GM12878 (cell line): ENCODE results near the gene MB. TPM values are rescaled to one million over a fixed set of nuclear protein-coding genes. Genes with fewer than 3 reads are reported as not detected.

Experiments
- BCL11A ChIP-seq: IDR thresholded peaks from 2 replicates; pipeline ENCODE4 v1.6.1; 2011; ENCODE audit warnings: low read depth, low read length
- KAT2A ChIP-seq: conservative IDR thresholded peaks from 2 replicates; pipeline ENCODE4 v1.6.1; 2011; ENCODE audit warnings: low read depth, low read length; ENCODE audit not compliant: control insufficient read depth
- MEF2B ChIP-seq: fragments of 450-650 bp; IDR thresholded peaks from 2 replicates; pipeline ENCODE4 v1.6.1; 2018; ENCODE audit warnings: mild to moderate bottlenecking, moderate library complexity; ENCODE audit not compliant: partially characterized antibody, poor library complexity, severe bottlenecking
- MXI1 ChIP-seq: fragments of 150-350 bp; IDR thresholded peaks from 2 replicates; pipeline ENCODE4 v1.6.1; 2011; ENCODE audit warnings: low read depth, mild to moderate bottlenecking, inconsistent platforms, low read length, improper control_type of control experiment
- POU2F2 ChIP-seq: IDR thresholded peaks from 3 replicates; pipeline ENCODE4 v1.6.1; 2011; ENCODE audit warnings: low read depth, mild to moderate bottlenecking, low read length, borderline replicate concordance
- SUPT20H ChIP-seq: IDR thresholded peaks from 2 replicates; pipeline ENCODE4 v1.6.1; 2011; ENCODE audit warnings: low read depth, mild to moderate bottlenecking, low read length, moderate library complexity, borderline replicate concordance; ENCODE audit not compliant: control insufficient read depth
- TCF3 ChIP-seq: IDR thresholded peaks from 2 replicates; pipeline ENCODE4 v1.6.1; 2012; ENCODE audit warnings: low read depth, mild to moderate bottlenecking, low read length, borderline replicate concordance; ENCODE audit not compliant: insufficient read depth
- ZNF217 ChIP-seq: fragments of 450-650 bp; IDR thresholded peaks from 2 replicates; pipeline ENCODE4 v1.6.1; 2017; ENCODE audit warnings: antibody characterized with exemption, mild to moderate bottlenecking
- polyA plus RNA-seq, 11 experiments: library from polyadenylated mRNA; depleted of rRNA in 4 of 11; unstranded in 6 of 11; stranded (reverse) in 5 of 11; fragments of >200 nt; fragmentation: Nextera tagmentation in 4 of 11; fragmentation: Illumina TruSeq in 1 of 11; extraction: Ambion mirVana in 4 of 11; extraction: Trizol in 1 of 11; gene quantifications; 1 replicate in 1 of 11; 2 replicates in 10 of 11; pipeline versions ENCODE4 v1.2.1 to v1.2.3, GENCODE V29; 2011 to 2016; ENCODE audit warnings: inconsistent platforms in 2 of 11, missing spikeins in 2 of 11, low read depth in 1 of 11
- total RNA-seq, 4 experiments: library from RNA; depleted of rRNA in 3 of 4; stranded (reverse); fragments of >200 nt in 3 of 4; fragmentation: Illumina TruSeq in 1 of 4; extraction: Trizol in 1 of 4; gene quantifications; 2 replicates each; pipeline versions ENCODE4 v1.2.1 to v1.2.3, GENCODE V29; 2013 to 2021
- TF ChIP-seq, protein P1 (sequence below): fragments of 450-650 bp; formaldehyde crosslinking; IDR thresholded peaks from 2 replicates; pipeline ENCODE4 v1.4.0; 2020; ENCODE audit warnings: mild to moderate bottlenecking, moderate library complexity
- TF ChIP-seq, protein P2 (sequence below): fragments of 450-650 bp; IDR thresholded peaks from 2 replicates; pipeline ENCODE4 v1.6.1; 2017; ENCODE audit warnings: antibody characterized with exemption, mild to moderate bottlenecking, moderate library complexity
- TF ChIP-seq, protein P3 (sequence below): fragments of 150-350 bp; IDR thresholded peaks from 2 replicates; pipeline ENCODE4 v1.6.1; 2014; ENCODE audit warnings: mild to moderate bottlenecking, low read depth, low read length
- TF ChIP-seq, protein P4 (sequence below): fragments of 450-650 bp; IDR thresholded peaks from 2 replicates; pipeline ENCODE4 v1.6.1; 2017; ENCODE audit warnings: low read depth, mild to moderate bottlenecking, moderate library complexity
- TF ChIP-seq, protein P5 (sequence below): fragments of 450-650 bp; IDR thresholded peaks from 2 replicates; pipeline ENCODE4 v1.6.1; 2017; ENCODE audit warnings: mild to moderate bottlenecking

MB gene
- total and polyA plus RNA-seq, 10 of the 15 experiments (the other 5 are each of a cell fraction or from before 2014, with no cell fraction given), result 0.09 to 0.41 (median 0.23) TPM; not detected in 3

DNA sequence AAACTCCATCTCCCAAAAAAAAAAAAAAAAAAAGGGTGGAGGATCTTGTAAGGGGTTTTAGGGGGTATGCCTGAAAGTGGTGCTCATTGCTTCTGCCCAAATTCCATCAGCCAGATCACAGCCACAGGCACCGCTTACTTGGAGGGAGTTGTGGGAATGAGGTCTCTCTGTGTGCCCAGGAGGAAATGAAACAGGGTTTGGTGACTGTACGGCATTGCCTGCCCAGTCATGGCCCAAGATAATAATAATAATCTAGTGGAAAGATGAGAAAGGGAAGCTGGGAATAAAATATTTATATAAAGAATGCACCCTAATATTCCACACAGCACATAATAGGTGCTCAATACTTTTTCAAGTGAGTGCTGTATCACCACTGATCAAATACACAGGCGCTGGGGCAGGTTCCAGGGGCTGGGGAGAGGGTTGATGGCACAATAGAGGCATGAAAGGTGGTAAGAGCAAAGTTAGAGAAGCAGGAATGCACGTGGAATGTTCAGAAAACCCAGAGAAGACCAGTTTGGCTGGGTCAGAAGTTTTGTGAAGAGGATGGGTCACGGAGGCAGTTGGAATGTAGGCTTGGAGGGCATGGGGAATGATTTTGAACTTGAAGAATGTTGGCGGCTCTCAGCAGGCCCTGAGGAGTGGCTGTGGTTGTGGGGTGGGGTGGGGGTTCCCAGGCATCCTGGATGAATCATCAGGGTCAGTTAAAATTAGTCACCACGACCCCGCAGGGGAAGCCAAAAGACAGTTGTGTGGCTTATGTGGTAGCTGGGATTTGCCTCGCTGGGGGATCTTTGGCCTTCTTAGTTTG, 12.5 kb upstream of the MB start (continued):
- TF ChIP-seq, protein P1, sequence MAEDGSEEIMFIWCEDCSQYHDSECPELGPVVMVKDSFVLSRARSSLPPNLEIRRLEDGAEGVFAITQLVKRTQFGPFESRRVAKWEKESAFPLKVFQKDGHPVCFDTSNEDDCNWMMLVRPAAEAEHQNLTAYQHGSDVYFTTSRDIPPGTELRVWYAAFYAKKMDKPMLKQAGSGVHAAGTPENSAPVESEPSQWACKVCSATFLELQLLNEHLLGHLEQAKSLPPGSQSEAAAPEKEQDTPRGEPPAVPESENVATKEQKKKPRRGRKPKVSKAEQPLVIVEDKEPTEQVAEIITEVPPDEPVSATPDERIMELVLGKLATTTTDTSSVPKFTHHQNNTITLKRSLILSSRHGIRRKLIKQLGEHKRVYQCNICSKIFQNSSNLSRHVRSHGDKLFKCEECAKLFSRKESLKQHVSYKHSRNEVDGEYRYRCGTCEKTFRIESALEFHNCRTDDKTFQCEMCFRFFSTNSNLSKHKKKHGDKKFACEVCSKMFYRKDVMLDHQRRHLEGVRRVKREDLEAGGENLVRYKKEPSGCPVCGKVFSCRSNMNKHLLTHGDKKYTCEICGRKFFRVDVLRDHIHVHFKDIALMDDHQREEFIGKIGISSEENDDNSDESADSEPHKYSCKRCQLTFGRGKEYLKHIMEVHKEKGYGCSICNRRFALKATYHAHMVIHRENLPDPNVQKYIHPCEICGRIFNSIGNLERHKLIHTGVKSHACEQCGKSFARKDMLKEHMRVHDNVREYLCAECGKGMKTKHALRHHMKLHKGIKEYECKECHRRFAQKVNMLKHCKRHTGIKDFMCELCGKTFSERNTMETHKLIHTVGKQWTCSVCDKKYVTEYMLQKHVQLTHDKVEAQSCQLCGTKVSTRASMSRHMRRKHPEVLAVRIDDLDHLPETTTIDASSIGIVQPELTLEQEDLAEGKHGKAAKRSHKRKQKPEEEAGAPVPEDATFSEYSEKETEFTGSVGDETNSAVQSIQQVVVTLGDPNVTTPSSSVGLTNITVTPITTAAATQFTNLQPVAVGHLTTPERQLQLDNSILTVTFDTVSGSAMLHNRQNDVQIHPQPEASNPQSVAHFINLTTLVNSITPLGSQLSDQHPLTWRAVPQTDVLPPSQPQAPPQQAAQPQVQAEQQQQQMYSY (CRISPR knock-in tag), result no peak
- TF ChIP-seq TCF3 (0 out of 2 replicates have a peak, but pooled peaks have one; percentile 38), ZNF217 (no peak), SUPT20H (no peak), POU2F2 (peak; percentile 52; the same call in 1 of the 3 replicates), MEF2B (peak; percentile 46), BCL11A (peak; percentile 84), KAT2A (no peak), MXI1 (no peak)
- TF ChIP-seq, protein P2, sequence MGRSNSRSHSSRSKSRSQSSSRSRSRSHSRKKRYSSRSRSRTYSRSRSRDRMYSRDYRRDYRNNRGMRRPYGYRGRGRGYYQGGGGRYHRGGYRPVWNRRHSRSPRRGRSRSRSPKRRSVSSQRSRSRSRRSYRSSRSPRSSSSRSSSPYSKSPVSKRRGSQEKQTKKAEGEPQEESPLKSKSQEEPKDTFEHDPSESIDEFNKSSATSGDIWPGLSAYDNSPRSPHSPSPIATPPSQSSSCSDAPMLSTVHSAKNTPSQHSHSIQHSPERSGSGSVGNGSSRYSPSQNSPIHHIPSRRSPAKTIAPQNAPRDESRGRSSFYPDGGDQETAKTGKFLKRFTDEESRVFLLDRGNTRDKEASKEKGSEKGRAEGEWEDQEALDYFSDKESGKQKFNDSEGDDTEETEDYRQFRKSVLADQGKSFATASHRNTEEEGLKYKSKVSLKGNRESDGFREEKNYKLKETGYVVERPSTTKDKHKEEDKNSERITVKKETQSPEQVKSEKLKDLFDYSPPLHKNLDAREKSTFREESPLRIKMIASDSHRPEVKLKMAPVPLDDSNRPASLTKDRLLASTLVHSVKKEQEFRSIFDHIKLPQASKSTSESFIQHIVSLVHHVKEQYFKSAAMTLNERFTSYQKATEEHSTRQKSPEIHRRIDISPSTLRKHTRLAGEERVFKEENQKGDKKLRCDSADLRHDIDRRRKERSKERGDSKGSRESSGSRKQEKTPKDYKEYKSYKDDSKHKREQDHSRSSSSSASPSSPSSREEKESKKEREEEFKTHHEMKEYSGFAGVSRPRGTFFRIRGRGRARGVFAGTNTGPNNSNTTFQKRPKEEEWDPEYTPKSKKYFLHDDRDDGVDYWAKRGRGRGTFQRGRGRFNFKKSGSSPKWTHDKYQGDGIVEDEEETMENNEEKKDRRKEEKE, result no peak
- TF ChIP-seq, protein P3, sequence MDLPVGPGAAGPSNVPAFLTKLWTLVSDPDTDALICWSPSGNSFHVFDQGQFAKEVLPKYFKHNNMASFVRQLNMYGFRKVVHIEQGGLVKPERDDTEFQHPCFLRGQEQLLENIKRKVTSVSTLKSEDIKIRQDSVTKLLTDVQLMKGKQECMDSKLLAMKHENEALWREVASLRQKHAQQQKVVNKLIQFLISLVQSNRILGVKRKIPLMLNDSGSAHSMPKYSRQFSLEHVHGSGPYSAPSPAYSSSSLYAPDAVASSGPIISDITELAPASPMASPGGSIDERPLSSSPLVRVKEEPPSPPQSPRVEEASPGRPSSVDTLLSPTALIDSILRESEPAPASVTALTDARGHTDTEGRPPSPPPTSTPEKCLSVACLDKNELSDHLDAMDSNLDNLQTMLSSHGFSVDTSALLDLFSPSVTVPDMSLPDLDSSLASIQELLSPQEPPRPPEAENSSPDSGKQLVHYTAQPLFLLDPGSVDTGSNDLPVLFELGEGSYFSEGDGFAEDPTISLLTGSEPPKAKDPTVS, result no peak
- TF ChIP-seq, protein P4, sequence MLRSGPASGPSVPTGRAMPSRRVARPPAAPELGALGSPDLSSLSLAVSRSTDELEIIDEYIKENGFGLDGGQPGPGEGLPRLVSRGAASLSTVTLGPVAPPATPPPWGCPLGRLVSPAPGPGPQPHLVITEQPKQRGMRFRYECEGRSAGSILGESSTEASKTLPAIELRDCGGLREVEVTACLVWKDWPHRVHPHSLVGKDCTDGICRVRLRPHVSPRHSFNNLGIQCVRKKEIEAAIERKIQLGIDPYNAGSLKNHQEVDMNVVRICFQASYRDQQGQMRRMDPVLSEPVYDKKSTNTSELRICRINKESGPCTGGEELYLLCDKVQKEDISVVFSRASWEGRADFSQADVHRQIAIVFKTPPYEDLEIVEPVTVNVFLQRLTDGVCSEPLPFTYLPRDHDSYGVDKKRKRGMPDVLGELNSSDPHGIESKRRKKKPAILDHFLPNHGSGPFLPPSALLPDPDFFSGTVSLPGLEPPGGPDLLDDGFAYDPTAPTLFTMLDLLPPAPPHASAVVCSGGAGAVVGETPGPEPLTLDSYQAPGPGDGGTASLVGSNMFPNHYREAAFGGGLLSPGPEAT, result peak; percentile 85
- TF ChIP-seq, protein P5, sequence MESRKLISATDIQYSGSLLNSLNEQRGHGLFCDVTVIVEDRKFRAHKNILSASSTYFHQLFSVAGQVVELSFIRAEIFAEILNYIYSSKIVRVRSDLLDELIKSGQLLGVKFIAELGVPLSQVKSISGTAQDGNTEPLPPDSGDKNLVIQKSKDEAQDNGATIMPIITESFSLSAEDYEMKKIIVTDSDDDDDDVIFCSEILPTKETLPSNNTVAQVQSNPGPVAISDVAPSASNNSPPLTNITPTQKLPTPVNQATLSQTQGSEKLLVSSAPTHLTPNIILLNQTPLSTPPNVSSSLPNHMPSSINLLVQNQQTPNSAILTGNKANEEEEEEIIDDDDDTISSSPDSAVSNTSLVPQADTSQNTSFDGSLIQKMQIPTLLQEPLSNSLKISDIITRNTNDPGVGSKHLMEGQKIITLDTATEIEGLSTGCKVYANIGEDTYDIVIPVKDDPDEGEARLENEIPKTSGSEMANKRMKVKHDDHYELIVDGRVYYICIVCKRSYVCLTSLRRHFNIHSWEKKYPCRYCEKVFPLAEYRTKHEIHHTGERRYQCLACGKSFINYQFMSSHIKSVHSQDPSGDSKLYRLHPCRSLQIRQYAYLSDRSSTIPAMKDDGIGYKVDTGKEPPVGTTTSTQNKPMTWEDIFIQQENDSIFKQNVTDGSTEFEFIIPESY, result no peak
